Subcutaneous adipose tissue (tissue), 4 donors: ENCODE measurements around the gene C5orf15. TPM values are rescaled to one million over a fixed set of nuclear protein-coding genes. Genes with fewer than 3 reads are reported as not detected.

ENCODE experiments used
- CTCF ChIP-seq: fragments of 450-650 bp; IDR thresholded peaks from one replicate; pipeline ENCODE4 v1.5.1; 2016; ENCODE audit warnings: low read depth, mild to moderate bottlenecking, control low read depth, antibody characterized with exemption, moderate library complexity
- total RNA-seq, 4 donors: library from RNA; depleted of rRNA; stranded (reverse); fragments of >200 nt; gene quantifications; one replicate each; pipeline ENCODE4 v1.1.0, GENCODE V29; 2016

C5orf15 gene
- total RNA-seq: 10 to 100 TPM; 32.2 to 66.0 (median 44.2) TPM

GRCh38 chr5:133968204-133968980, at the start of gene C5orf15:
TSS of gene C5orf15 (minus strand) at chr5:133968625. CDS start at chr5:133968584, 41 bp downstream.
- TF ChIP-seq CTCF: no peak

- no peak for TF ChIP-seq CTCF
These were observed 39.9 kb upstream of the C5orf15 start for GRCh38 chr5:134008266-134008749.

- TF ChIP-seq CTCF: no peak
These were observed 39.3 kb upstream of the C5orf15 start for GRCh38 chr5:134007581-134008265.

- TF ChIP-seq CTCF: no peak
These were observed 37.7 kb upstream of the C5orf15 start for GRCh38 chr5:134006115-134006514.

GRCh38 chr5:134005417-134006061, 37.1 kb upstream of the C5orf15 start:
- TF ChIP-seq CTCF: no peak

GRCh38 chr5:134004626-134005416, 36.4 kb upstream of the C5orf15 start, which contains the start of gene VDAC1:
TSS of gene VDAC1 (minus strand) at chr5:134004975. CDS start at chr5:133993012, 11,963 bp downstream.
- TF ChIP-seq CTCF: no peak
